Activated effector memory CD4-positive, alpha-beta T cell treated with anti-CD3 and anti-CD28 coated beads, Interleukin-2, amount 50 U/mL, for 16 hours (primary cell): ENCODE data around the gene CLASP1.
"Not testable (repeated sequence)": the region's sequence is repeated elsewhere in the genome, so short reads cannot be mapped to it uniquely, and the experiment has no call there.

Source experiments
- DNase-seq: peaks from one replicate; pipeline ENCODE4 v3.0.0-alpha.2; 2020

The CLASP1 gene

DNA sequence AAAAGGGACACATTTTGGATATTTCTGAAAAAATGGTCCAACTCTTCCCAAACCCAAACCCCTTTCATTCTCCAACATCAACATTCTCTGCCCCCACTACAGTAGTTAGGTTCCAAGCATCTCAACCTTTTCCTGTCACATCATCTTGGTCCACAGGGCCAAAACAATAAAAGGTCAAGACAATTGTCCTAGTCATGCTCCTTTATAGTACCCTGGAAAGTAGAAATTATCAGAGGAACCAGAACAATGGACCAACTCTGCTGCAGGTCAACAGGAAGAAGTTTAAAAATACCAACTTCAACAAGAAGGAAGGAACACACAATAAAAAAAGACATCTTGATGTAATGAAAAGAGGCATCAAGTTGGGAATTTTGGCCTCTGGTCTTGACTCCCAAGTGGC is 36.1 kb downstream of the CLASP1 start:
- DNase-seq, result no peak

DNA sequence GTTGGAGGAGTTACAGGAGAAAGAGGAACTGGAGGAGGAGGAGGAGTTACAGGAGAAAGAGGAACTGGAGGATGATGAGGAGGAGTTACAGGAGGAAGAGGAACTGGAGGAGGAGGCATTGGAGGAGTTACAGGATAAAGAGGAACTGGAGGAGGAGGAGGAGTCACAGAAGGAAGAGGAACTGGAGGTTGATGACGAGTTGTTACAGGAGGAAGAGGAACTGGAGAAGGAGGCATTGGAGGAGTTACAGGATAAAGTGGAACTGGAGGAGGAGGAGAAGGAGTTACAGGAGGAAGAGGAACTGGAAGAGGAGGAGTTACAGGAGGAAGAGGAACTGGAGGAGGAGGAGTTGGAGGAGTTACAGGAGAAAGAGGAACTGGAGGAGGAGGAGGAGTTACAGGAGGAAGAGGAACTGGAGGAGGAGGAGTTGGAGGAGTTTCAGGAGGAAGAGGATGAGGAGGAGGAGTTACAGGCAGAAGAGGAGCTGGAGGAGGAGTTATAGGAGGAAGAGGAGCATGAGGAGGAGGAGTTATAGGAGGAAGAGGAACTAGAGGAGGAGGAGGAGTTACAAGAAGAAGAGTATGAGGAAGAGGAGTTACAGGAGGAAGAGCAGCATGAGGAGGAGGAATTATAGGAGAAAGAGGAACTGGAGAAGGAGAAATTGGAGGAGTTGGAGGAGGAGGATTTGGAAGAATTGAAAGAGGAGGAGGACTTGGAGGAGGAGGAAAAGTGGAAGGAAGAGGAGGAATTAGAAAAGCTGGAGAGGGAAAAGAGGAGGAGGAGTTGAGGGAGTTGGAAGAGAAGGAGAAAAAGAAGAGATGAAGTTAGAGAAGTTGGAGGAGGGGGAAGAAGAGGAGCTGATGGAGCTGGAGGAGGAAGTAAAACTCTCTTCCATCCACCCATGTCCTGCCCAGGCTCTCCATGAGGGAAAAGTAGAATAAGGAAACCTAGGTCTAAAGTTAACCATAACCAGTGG is 37.2 kb downstream of the CLASP1 start:
- no peak for DNase-seq

DNA sequence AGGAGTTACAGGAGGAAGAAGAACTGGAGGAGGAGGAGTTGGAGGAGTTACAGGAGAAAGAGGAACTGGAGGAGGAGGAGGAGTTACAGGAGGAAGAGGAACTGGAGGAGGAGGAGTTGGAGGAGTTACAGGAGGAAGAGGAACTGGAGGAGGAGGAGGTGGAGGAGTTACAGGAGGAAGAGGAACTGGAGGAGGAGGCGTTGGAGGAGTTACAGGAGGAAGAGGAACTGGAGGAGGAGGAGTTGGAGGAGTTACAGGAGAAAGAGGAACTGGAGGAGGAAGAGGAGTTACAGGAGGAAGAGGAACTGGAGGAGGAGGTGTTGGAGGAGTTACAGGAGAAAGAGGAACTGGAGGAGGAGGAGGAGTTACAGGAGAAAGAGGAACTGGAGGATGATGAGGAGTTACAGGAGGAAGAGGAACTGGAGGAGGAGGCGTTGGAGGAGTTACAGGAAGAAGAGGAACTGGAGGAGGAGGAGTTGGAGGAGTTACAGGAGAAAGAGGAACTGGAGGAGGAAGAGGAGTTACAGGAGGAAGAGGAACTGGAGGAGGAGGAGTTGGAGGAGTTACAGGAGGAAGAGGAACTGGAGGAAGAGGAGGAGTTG is 38.1 kb downstream of the CLASP1 start:
- not testable (repeated sequence) for DNase-seq

DNA sequence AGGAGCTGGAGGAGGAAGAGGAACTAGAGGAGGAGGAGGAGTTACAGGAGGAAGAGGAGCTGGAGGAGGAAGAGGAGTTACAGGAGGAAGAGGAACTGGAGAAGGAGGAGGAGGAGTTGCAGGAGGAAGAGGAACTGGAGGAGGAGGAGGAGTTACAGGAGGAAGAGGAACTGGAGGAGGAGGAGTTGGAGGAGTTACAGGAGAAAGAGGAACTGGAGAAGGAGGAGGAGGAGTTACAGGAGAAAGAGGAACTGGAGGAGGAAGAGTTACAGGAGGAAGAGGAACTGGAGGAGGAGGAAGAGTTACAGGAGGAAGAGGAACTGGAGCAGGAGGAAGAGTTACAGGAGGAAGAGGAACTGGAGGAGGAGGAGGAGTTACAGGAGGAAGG is 38.8 kb downstream of the CLASP1 start:
- DNase-seq, result not testable (repeated sequence)

DNA sequence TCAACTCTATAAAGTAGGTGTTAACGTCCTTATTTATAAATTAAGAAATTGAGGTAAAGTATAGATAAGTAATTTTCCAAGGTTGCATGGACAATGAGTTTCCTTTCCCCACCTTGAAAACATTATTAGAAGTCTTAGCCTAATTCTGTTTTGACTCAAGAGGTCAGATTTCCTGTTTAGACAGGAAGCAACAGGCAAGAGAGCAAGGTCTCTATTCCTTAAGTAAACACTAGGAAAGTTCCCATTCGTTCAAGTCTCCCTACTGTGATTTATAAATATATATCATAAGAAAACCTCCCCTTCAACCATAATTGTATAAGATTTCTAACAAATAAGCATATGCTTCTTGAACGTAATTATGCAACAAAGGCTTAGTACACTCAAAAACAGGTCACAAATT is 40.3 kb downstream of the CLASP1 start:
- DNase-seq, result no peak

DNA sequence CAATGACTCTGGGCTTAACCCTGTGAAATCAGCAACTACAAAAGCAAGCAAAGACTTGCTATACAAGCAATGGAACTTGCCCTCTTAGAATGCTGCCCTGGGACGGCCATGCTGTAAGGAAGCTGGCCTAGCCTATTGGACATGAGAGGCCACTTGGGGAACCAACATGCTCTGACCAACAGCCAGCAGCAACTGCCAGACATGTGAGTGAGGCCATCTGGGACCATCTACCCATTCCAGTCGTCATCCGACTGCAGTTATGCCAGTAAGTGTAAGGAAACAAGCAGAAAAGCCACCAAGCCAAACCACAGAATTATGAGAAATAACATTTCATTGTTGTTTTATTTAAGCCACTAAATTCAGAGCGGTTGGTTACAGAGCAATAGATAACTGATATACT is 40.9 kb downstream of the CLASP1 start:
- no peak for DNase-seq

DNA sequence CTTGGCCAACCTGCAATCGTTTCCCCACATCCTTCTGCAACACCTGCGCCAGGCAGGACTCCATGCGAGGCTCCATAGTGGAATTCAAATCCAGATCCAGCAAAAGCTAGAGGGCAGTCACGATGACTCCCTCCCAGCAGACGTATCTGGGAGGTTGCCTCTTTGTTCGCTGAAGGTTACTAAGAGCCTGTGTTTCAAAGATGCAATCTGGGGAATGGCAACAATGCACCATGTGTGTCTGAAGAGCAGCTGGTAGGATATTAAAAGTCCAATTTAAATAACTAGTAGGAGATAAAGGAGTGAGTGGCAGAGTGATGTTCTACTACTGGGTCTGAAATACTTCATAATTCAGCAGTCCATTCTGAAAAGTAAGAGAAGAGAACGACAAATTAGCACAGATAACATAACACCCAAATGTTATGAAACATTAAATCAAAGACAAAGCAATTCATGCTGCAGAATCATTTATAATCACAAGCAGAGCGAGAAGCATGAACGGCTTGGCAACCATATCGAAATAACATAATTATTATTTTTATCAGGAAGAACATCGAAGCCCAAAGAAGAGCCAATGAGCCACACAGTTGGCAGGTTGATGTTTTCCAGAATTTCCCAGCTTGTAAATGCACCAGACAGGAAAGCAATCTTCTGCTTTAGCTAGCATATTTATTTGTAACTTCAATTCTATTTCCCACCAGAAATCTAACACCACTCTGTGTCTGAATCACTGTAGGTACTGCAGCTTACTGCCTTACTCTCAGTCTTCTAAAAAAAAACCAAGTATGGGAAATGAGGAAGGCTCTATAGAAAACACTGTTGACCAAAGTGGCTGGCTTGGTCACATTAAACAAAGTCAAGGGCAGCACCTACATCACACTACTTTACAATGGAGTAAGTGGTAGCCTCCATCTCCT is 43.2 kb downstream of the CLASP1 start:
- DNase-seq, result no peak

DNA sequence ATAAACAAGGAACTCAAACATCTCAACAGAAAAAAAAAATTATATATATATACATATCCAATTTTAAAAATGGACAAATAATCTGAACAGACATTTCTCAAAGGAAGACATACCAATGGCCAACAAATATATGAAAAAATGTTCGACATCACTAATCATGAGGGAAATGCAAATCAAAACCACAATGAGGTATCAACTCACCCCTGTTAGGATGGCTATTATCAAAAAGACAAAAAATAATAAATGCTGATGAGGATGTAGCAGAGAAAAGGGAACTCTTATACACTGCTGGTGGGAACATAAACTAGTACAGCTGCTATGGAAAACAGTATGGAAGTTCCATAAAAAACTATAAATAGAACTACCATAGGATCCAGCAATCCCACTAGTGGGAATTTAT is 46.1 kb downstream of the CLASP1 start:
- DNase-seq, result no peak

DNA sequence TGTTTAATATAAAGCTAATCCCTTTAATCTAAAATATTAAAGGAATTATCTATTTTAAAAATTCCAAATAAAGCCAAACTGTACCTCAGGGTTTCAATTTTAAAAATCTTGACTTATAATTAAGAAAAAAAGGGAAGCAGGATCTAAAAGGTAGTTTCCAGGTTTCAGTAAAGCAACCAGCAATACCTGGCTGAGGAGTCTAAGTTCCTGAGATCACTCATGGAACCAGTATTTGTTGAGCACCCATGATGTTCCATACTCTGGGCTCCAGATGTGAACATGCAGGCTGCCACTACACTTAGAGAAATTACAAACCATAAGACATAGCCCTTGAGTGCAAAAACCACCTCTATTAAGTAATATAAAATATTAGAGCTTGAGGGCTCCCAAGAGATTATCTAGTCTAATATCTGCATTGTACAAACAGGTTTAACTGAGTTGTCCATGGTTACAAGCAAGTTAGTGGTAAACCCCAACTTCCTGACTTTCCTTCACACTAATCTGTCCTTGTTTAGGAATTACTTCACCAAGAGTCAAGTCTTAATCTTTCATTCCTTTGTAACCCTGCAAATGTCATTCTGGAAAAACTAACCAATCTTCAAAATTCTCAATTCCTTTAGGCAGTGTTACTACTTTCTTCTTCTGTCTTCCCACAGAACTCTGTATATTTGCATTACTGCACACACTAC is 49.2 kb downstream of the CLASP1 start:
- DNase-seq, result no peak

DNA sequence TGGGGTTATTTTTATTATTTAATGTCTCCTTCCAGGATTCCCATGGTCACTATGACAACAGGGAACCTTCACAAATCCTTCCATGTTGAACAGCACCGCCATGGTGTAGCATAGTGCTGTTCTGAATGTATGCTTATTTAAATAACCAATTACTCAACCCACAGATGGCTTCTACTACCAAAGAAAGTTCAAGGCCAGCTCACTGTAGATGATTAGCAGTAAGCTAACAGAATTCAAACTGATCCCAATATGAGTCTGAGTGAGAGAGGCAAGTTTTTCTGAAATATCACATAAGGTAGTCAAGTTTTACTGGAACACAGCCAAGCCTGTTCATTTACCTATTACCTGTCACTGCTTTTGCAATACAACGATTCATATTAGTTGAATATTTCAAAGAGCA is 51.2 kb downstream of the CLASP1 start:
- no peak for DNase-seq

DNA sequence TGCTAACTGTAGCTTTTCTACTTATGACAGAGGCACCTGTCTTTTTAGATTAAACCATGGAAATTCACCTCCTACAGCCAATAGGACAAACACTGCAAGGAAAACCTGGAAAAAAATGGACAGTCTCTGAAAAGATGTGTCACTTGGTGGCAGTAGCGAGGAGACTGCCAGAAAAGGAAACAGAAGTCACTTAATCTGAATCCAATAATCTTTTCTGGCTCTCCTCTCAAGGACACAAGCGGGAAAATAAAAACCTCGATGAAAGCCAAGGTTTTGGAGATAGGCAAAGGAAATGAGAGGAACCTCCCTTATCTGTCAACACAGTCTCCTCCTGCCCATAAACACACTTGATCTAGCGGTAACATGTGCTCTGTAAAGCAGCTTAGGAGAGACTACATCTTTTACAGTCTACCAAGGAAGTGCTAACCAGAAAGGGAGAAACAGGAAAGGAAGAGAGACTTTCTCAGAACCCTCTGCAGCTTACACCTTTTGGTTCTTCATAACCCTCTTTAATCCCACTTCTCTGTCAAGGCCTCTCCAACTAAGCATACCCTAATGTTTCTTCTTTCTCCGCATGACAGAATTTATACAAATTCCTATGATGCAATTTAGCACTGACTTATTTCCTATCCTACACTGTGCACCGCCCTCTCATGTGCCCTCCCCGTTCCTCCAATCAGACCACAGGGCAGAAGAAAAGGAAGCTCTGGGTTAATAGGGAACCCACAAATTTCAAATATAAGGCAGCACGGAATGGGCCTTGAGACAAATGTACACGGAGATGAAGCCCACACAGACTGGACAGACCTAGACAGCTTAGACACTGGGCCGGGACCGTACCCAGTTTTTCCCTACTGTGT is 52.8 kb downstream of the CLASP1 start:
- DNase-seq, result no peak

DNA sequence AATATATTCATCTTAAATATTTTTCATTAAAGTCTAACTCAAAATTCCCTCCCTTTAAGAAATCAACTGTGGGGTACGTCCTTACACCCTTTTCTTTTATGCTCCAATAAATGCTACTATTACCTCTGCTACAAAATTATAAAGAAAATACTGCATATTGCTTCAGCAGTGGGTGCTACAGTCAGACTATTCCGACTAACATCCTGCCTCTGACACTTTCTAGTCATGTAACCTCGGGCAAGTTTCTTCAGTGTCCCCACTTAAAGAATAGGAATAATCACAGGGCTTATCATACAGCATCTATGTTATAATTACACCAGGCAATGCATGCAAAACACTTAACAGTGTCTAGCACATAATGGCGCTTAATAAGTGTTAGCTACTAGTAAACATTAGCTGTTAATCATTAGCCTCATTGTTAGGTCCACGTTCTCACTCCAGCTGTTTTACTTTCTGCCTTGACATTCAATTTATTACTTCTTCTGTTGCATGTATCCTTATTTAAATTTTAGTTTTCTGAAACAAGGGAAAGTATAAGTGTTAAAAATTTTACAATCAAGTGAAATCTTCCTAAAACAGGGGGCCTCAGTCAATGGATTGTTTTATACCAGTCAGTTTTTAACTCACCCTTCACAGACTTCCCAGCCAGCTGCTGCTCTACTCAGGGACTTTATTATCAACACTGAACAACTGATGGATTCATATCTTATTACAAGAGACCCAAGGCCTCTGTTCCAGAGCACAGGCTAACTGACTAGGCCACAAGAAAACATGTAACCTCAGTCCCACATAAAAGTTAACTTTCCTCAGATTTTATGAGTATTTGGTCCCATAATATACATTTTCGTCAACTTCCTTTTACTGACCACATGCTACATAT is 54.0 kb downstream of the CLASP1 start:
- DNase-seq, result no peak

DNA sequence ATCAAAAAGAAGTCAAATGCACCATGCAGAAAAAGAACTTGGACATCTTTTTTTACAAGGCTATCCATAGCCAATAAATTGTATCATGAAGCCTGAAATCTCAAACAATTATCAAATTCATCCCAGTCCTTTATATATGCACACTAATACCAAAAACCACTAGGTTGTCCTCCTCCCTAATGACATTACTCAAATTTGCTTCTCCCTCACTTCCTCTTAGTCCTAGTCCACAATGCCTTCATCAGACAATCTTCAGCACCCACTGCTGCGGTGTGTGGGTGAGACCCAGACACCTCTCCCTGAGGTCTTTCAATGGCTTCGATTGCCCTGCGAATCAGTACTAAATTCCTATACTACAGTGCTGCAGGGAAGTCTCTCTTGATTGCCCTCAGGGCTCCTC is 58.1 kb downstream of the CLASP1 start:
- DNase-seq, result no peak

DNA sequence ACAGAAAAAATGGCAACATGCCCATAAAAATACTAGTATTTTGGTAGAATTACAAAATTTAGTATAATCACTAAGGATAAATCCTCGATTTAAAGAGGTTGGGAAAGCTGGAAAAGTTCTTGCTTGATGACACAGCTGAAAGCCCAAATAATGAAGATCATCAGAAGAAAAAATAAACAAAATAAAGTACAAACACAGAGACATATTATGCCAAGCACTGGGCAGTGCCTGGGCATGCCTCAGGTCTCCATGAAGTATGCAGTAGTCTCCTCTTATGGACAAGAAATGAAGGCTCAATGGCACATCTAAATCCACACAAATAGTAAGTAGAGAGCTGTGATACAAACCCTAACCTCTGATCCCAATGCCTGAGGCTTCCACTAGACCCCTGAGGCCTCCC is 60.9 kb downstream of the CLASP1 start:
- DNase-seq, result no peak

DNA sequence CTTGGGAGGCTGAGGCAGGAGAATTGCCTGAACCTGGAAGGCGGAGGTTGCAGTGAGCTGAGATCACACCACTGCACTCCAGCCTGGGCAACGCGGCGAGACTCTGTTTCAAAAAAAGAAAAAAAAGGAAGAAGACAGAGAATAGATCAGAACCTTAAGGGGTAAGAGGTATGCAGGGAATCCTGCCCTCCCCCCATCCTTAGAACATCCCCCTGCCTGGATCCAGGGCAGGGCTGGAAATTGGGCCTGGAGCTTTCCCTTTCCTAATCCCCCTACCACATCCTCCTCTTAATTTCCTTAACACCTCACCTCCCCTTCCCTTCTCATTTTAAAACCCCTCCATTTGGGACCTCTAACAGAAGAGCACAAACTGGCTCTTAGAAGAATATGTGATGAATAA is 62.1 kb downstream of the CLASP1 start:
- DNase-seq, result no peak

DNA sequence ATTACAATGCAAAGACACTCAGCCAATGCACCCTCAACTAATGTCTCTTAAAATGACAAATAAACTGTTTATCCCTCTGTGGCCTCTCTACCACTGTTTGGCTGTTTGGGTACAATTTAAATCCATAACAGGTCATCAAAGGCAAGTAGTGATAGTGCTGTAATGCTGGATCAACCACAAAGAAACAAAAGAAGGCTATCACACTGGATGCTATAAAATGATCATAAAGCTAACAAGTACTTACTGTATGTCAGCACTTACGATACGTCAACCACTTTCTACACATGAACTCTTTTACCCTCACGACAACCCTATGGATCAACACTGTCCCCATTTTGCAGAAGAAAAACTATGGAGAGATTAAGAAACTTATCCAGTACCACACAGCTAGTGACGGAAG is 64.5 kb downstream of the CLASP1 start:
- no peak for DNase-seq

DNA sequence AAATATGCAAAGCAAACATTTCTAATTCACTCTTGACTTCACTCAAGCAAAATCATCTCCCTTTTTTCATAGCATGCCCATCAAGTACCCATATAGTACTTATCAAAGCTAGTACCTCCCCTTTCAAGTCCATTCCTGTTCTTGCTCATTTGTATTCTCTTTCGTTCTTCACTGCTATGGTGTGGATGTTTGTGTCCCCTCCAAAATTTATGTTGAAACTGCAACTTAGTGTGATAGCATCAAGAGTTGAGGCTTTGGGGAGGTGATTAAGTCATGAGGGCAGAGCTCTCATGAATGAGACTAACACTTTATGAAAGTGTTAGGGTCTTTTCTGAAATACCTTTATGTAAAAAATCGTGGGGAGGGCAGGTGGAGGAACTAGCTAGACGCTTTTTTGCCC is 65.7 kb downstream of the CLASP1 start:
- no peak for DNase-seq

DNA sequence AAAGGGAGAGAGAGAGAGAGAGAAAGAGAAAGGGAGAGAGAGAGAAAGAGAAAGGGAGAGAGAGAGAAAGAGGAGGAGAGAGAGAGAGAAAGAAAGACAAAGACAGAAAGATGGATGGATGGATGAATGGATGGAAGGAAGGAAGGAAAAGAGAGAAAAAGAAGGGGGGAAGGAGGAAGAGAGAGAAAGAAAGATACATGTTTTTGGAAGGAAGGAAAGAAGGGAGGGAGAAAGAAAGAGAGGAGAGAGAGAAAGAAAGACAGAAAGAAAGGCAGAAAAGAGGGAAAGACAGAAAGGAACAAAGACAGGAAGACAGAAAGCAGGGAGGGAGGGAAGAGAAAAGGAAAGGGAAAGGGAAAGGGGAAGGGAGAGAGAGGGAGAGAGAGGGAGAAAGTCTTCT is 67.0 kb downstream of the CLASP1 start:
- DNase-seq, result no peak

DNA sequence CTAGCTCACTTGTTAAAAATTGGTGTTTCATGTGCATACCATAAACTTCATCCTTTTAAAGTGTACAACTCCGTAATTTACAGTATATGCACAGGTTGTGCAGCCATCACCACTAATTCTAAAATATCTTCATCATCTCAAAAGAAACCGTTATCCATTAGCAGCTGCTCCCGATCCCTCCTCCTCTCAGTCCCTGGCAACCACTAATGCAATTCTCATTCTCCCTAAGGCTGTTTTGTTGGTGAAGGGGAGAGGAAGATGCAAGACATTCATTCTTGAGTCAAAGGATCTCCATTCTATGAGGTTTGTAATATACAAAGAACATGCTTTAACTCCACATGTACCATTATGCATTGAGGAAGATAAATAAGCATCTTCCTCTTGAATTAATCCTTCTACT is 70.0 kb downstream of the CLASP1 start:
- DNase-seq, result no peak

DNA sequence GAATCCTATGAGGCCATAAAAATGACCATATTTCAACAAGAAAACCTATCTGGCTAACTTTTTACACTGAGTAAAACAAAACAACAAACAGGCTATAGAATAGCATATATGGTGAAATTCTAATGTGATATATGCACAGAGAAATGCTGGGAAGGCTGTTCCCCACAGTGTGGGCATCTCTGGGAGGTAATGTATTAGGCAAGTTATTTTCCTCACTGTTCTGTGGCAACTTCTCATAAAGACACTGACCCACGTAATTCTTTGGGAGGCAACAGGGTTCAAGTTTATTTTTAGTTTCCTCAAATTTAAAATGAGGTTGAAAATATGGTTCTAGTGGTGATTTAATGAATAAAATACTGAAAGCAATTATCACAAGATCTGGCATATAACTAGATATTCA is 71.9 kb downstream of the CLASP1 start:
- DNase-seq, result no peak

DNA sequence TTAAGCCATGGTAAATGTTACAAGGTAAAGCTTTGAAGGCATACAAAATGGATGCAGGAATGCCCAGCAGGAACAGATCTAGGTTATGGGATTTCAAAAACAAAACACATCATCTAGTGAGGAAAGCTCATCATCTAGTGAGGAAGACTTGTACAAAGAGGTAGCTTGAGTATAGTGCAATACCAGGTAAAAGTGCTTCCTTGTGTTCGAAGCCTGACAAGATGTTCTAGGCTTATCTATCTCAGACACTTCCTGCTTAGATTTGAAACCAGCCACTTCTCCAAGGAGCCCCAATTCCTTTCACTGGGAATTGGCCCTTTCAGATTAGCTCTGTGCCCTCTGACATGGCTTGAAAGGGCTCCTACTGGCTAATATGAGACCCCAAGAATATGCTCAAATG is 73.0 kb downstream of the CLASP1 start:
- no peak for DNase-seq
